Bronchial epithelial cell (primary cell): ENCODE data around the gene CCT3. TPM values are rescaled to one million over a fixed set of nuclear protein-coding genes. Genes with fewer than 3 reads are reported as not detected.

ENCODE experiments used
- DNase-seq: peaks from one replicate; pipeline ENCODE4 v3.0.0-alpha.2; 2010; ENCODE audit warnings: low read depth
- FAIRE-seq: peaks from 2 replicates; lab custom pipeline; 2011; peaks lifted over from hg19 to GRCh38; lab: Jason Lieb, UNC
- H3K27me3 ChIP-seq: 2 replicates; pipeline ENCODE4 v1.5.1; 2011; ENCODE audit warnings: low read length; ENCODE audit not compliant: control insufficient read depth, insufficient read depth
- H3K36me3 ChIP-seq: 2 replicates; pipeline ENCODE4 v1.5.1; 2011; ENCODE audit warnings: low read length; ENCODE audit not compliant: control insufficient read depth, insufficient read depth
- H3K4me3 ChIP-seq: 2 replicates; pipeline ENCODE4 v1.5.1; 2011; ENCODE audit warnings: mild to moderate bottlenecking, low read depth, low read length, control low read depth
- total RNA-seq: library from RNA; depleted of rRNA; stranded (reverse); fragments of >200 nt; gene quantifications from 2 replicates; pipeline ENCODE4 v1.2.1, GENCODE V29; 2014
- TF ChIP-seq, protein P1 (sequence below): IDR thresholded peaks from 2 replicates; pipeline ENCODE4 v1.5.1; 2011; ENCODE audit warnings: mild to moderate bottlenecking, moderate library complexity, low read length, control low read depth, inconsistent platforms; ENCODE audit not compliant: insufficient read depth, severe bottlenecking

The CCT3 gene
- total RNA-seq: 281 and 377 TPM in 2 replicates

DNA sequence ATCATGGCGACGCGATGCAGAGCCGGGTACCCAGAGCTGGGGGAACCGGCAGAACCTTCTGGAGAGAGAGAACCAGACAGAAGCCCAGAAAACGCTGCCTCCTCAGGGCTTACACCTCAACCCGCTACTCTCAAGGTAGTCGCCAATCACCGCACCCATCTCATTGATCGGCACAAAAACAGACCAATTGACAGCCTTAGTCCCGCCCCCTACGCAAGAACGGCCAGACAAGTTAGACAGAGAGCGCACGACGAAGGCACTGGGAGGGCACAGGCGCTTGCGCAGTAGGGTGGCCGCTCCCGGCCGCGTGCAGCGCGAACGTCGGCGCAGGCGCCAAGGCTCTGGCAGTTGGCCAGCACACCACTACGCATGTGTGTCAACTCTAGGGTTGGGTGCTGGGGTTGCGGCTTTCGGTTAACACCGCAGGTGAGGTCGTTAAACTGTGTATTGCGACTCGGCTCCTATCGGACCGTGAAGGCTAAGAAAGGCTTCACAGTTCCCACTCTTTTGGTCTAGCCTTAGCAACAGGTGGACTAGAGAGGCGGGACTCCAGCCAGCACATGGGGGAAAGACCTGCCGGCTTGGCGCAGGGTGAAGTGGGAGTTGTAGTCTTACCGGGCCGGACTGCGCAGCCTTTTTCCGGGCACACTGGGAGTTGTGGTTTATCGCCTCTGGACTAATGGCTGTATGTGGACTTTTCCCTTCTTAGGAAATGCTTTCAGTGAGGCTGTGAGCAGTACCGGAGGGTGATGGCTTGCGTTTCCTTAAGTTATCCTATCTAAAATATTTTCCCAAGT is at the start of gene CCT3, which contains the start of gene TSACC:
CCT3 (minus strand) TSS at position 113 of the 797 bp plus-strand sequence; CDS start at position 5, 108 bp downstream.
TSACC (plus strand) TSS at position 347 of the 797 bp plus-strand sequence. CDS start 1,232 bp downstream, outside the sequence.
- TF ChIP-seq, protein P1, sequence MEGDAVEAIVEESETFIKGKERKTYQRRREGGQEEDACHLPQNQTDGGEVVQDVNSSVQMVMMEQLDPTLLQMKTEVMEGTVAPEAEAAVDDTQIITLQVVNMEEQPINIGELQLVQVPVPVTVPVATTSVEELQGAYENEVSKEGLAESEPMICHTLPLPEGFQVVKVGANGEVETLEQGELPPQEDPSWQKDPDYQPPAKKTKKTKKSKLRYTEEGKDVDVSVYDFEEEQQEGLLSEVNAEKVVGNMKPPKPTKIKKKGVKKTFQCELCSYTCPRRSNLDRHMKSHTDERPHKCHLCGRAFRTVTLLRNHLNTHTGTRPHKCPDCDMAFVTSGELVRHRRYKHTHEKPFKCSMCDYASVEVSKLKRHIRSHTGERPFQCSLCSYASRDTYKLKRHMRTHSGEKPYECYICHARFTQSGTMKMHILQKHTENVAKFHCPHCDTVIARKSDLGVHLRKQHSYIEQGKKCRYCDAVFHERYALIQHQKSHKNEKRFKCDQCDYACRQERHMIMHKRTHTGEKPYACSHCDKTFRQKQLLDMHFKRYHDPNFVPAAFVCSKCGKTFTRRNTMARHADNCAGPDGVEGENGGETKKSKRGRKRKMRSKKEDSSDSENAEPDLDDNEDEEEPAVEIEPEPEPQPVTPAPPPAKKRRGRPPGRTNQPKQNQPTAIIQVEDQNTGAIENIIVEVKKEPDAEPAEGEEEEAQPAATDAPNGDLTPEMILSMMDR: no peak
- peaks cover 9% of the 10 kb centered on the region for H3K36me3 ChIP-seq
- peak; percentile 99 for DNase-seq
- peak within 1 kb of the TSS; percentile 87 for H3K4me3 ChIP-seq
- FAIRE-seq: peak; percentile 80
- no peaks in the 10 kb centered on the region for H3K27me3 ChIP-seq

DNA sequence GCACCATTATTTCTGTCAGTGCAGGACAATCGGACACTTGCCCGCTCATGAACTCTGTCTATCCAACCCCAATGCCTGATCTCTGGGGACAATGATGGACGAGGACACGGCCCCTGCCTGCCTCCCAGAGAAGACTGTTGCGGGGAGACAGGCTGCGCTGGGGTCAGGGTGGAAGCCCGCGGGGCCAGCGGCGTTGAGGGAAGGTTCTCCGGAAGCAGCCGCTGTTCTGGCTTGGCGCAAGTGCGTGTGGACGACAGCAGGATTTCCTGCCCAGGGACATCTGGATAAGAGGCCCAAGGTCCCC is 49.7 kb upstream of the CCT3 start:
- FAIRE-seq: no peak
- TF ChIP-seq, protein P1: no peak
- peaks cover 31% of the 10 kb centered on the region for H3K27me3 ChIP-seq

DNA sequence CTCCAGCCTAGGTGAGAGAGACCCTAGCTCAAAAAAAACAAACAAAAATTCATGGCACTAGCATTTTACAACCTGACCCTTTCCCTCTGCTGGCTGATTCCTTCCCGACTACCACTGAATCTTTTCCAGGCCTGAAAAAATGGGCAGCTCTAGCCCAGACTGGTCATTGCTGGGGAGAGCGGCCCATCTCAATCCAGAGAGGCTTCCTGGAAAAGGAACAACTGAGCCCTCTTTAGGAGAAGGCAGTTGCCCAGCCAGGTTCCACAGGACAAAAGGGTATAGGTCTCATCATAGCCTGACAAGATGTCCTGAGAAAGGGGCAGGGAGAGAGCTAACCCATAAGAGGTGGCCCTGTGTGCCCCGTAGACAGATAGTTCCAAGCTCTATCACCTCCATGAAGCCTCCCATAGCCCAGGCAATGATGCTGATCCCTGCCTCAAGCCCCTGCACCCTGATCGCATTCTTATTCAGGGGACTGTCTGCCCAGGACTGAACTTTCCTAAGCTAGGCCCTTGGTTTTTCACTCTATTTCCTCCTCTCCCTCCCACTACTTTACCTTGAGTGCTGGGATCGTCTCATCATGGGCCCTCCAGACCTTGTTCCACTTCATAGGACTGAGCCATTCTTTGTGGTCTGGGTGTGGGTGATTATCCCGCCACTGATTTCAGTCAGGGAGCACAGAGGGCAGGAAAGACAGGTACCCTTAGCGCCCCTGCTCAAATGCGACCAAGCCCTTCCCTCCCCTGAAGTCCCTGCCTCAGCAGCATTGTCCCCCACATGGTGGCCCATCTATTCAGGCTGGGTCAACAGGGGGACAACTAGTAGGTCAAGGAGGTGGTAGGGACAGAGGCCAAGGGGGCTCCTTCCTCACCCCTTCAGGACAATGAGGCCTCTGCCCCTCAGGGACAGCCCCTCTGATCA is 49.1 kb upstream of the CCT3 start:
- no peak for DNase-seq
- H3K4me3 ChIP-seq: no peak overlapping the region
- no peak for FAIRE-seq
- TF ChIP-seq, protein P1: no peak
- H3K27me3 ChIP-seq: peaks cover 31% of the 10 kb centered on the region
- no peaks in the 10 kb centered on the region for H3K36me3 ChIP-seq

More for the DNA sequence above, 49.7 kb upstream of the CCT3 start:
- Histone ChIP-seq H3K4me3 (no peak overlapping the region), H3K36me3 (no peaks in the 10 kb centered on the region)
- DNase-seq: no peak

DNA sequence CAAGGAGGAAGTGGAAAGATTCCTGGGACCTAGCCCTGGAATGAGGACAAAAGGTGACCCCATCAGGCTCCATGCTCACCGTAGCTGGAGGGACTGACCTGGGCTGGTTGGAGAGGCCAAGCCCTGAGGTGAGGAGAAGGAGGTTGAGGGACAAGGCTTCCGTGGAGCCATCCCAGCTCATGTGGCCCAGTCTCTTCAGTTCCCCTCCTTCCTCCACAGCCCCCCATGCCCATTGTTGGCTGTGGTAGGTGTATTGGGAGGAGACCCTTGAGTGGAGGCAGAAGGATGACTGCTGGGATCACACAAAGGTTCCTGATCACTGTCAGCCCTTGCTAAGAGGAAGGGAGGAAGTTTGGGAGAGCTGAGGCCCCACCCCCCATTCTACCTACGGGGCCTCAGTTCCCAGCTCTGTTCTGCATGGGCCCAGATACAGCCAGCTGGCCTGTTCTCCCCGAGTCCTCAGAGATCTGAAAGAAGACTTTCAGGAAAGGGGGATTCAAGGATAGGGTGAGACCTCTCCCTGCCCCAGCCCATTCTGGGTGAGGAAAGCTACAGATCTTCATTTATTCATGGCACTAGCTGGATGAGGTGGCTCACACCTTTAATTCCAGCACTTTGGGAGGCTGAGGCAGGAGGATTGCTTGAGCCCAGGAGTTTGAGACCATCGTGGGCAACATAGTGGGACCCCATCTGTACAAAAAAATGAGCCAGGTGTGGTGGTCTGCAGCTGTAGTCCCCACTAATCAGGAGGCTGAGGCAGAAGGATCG is 48.2 kb upstream of the CCT3 start:
- peaks cover 25% of the 10 kb centered on the region for H3K27me3 ChIP-seq
- DNase-seq (no peak), FAIRE-seq (no peak)
- no peak overlapping the region for H3K4me3 ChIP-seq
- H3K36me3 ChIP-seq: no peaks in the 10 kb centered on the region
- TF ChIP-seq, protein P1: no peak

DNA sequence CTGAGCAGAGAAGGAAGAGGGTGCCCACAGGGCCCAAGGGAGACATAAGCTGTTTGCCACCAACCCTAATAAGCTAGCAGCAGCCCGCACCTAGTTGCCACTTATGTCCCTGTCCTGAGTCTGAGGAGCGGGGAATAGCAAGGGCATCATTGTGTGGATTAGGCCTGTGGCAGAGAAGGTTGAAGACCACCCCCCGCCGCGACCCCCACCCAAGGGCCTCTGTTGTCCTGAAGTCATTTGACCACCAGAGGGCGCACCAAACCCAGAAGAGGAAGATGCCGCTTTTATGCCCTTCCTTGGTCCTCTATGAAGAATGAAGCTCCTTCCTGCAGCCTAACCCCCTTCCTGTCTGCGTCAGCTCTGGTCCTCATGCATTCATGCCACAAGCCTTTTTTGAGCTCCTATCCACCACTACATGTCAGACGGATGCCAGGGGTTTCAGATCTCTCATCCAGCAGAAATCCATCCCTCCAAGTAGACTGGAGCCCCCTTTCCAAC is 47.5 kb upstream of the CCT3 start:
- H3K4me3 ChIP-seq: no peak overlapping the region

More for the DNA sequence above, 47.5 kb upstream of the CCT3 start:
- DNase-seq (peak; percentile 49), FAIRE-seq (no peak)
- TF ChIP-seq, protein P1: peak; percentile 91
- H3K27me3 ChIP-seq: peaks cover 24% of the 10 kb centered on the region
- H3K36me3 ChIP-seq: no peaks in the 10 kb centered on the region
